ENCODE results near the gene OR52K1.
"Not testable (repeated sequence)": the region's sequence is repeated elsewhere in the genome, so short reads cannot be mapped to it uniquely, and the experiment has no call there.

The OR52K1 gene

GRCh38 chr11:4491878-4492606, 9.6 kb downstream of the OR52K1 start:
- DNase-seq, result no peak

- no peak for DNase-seq
Measured at GRCh38 chr11:4493480-4493818, 11.0 kb downstream of the OR52K1 start.

GRCh38 chr11:4495487-4495886, 13.0 kb downstream of the OR52K1 start:
- no peak for DNase-seq

GRCh38 chr11:4495986-4496385, 13.5 kb downstream of the OR52K1 start:
- no peak for DNase-seq

GRCh38 chr11:4496557-4497248, 14.3 kb downstream of the OR52K1 start:
- DNase-seq, result no peak

GRCh38 chr11:4508886-4509285, 26.4 kb downstream of the OR52K1 start:
- no peak for DNase-seq

- no peak for DNase-seq
Measured at GRCh38 chr11:4511282-4512245, 29.1 kb downstream of the OR52K1 start.

GRCh38 chr11:4514196-4514595, 31.8 kb downstream of the OR52K1 start:
- DNase-seq, result no peak

- no peak for DNase-seq
Measured at GRCh38 chr11:4522339-4522738, 39.9 kb downstream of the OR52K1 start.

- DNase-seq, result no peak
Measured at GRCh38 chr11:4522752-4523151, 40.3 kb downstream of the OR52K1 start.

- no peak for DNase-seq
Measured at GRCh38 chr11:4523666-4524065, 41.2 kb downstream of the OR52K1 start.

- DNase-seq, result no peak
Measured at GRCh38 chr11:4527926-4528325, 45.5 kb downstream of the OR52K1 start.

GRCh38 chr11:4531686-4532085, 49.2 kb downstream of the OR52K1 start:
- not testable (repeated sequence) for DNase-seq

- no peak for DNase-seq
Measured at GRCh38 chr11:4539603-4540219, 57.3 kb downstream of the OR52K1 start.

- DNase-seq, result no peak
Measured at GRCh38 chr11:4541071-4541470, 58.6 kb downstream of the OR52K1 start.

Measured in MV-4-11 (cell line).